Lung (tissue), 12 donors: Measurements from ENCODE around the gene TENM4. TPM values are rescaled to one million over a fixed set of nuclear protein-coding genes. Genes with fewer than 3 reads are reported as not detected.

ENCODE experiments used
- ATAC-seq: fragments of 200-7000 bp; cut with Tn5 transposase; one replicate; pipeline ENCODE4 v1.9.1; 2020; ENCODE audit warnings: moderate number of reproducible peaks; ENCODE audit not compliant: insufficient read depth, low FRiP score
- DNase-seq, 3 donors: peaks; one replicate each; pipeline ENCODE4 v3.0.0-alpha.2; 2013 to 2017
- H3K27ac ChIP-seq, 2 donors: one replicate each; pipeline ENCODE4 v1.5.1; 2013; ENCODE audit warnings: mild to moderate bottlenecking in 2 of 2, moderate library complexity in 2 of 2, control low read depth in 1 of 2, inconsistent platforms in 1 of 2, low read depth in 1 of 2, low read length in 1 of 2
- H3K27me3 ChIP-seq, 3 donors: one replicate each; pipeline ENCODE4 v1.5.1; 2013; ENCODE audit warnings: low read length in 2 of 3; ENCODE audit not compliant: control insufficient read depth in 3 of 3, insufficient read depth in 3 of 3
- H3K36me3 ChIP-seq, 4 donors: one replicate each; pipeline ENCODE4 v1.5.1; 2013; ENCODE audit warnings: low read length in 4 of 4, mild to moderate bottlenecking in 1 of 4, moderate library complexity in 1 of 4; ENCODE audit not compliant: control insufficient read depth in 4 of 4, insufficient read depth in 4 of 4
- H3K4me1 ChIP-seq, 5 donors: one replicate each; pipeline ENCODE4 v1.5.1; 2013; ENCODE audit warnings: low read length in 5 of 5, mild to moderate bottlenecking in 2 of 5, moderate library complexity in 1 of 5; ENCODE audit not compliant: control insufficient read depth in 5 of 5, insufficient read depth in 5 of 5
- H3K4me3 ChIP-seq: one replicate; pipeline ENCODE4 v1.5.1; 2013; ENCODE audit warnings: mild to moderate bottlenecking, control low read depth, moderate library complexity
- H3K9ac ChIP-seq, 2 donors: one replicate each; pipeline ENCODE4 v1.5.1; 2013; ENCODE audit warnings: low read length in 2 of 2, control low read depth in 1 of 2; ENCODE audit not compliant: insufficient read depth in 1 of 2
- H3K9me3 ChIP-seq, 4 donors: one replicate each; pipeline ENCODE4 v1.5.1; 2013; ENCODE audit warnings: low read length in 3 of 4, mild to moderate bottlenecking in 1 of 4, moderate library complexity in 1 of 4; ENCODE audit not compliant: control insufficient read depth in 4 of 4, insufficient read depth in 3 of 4
- CTCF ChIP-seq: IDR thresholded peaks from 2 replicates; pipeline ENCODE4 v1.5.1; 2012; ENCODE audit warnings: mild to moderate bottlenecking; ENCODE audit errors: control extremely low read depth, extremely low read depth
- WGBS, 2 donors: extraction: QIAGEN DNeasy Blood & Tissue Kit; methylation state at CpG; one replicate each; pipeline ENCODE4 v1.1.7; 2013; 5-methylcytosine and 5-hydroxymethylcytosine counted together
- polyA plus RNA-seq, 2 donors: library from polyadenylated mRNA; stranded (reverse); fragments of 200-250 nt; gene quantifications; one replicate each; pipeline ENCODE4 v1.2.1, GENCODE V29; 2013
- total RNA-seq, 2 donors: library from RNA; depleted of rRNA in 1 of 2; stranded (reverse); fragments of >200 nt in 1 of 2; gene quantifications; one replicate each; pipeline ENCODE4 v1.2.1, GENCODE V29; 2014 to 2021
- donor health status: control.
- donor health status: control.
- donor health status: Bipolar disorder and iron deficiency.
- donor health status: healthy.
- donor health status: DM: yes; HTN: yes; CAD: no.

TENM4 gene
- total and polyA plus RNA-seq, 4 donors, result 0.28 to 16.4 (median 3.2) TPM

- Histone ChIP-seq H3K4me3 (no peak overlapping the region), H3K4me1 (no peaks in the 10 kb centered on the region), H3K9me3 (no peaks in the 10 kb centered on the region), H3K27ac (no peak overlapping the region), H3K9ac (no peak overlapping the region), H3K27me3 (no peaks in the 10 kb centered on the region), H3K36me3 (peaks cover 0 to 4% (median 0%) of the 10 kb centered on the region in 4 donors)
- no peak for ATAC-seq
- TF ChIP-seq CTCF, result no peak
- DNase-seq, result no peak
- WGBS, 2 donors, result 88 to 89% methylated on average over 6 of the region's 6 CpGs
Measured at GRCh38 chr11:78656984-78657383, 783.8 kb downstream of the TENM4 start.

DNA sequence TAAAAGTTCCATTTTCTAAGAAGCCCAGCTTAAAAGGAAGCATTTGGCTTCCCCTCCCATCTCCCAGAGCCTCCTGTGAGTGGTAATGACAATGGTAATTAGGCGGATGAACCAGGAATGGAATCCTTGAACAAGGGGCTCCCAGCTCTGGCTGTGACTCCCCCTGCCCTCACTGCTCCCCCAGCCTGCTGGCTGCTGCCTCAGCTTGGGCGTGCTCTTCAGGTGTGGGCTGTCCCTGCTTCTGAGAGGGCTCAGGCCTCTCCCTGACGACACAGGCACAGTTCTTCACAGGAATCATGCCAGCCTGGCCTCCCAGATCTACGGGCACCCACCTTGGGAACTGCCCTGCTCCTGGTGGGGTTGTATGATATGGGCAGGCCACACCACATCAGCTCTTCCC lies 784.5 kb downstream of the TENM4 start:
- peaks cover 0 to 2% (median 0%) of the 10 kb centered on the region in 4 donors for H3K36me3 ChIP-seq
- DNase-seq (no peak), ATAC-seq (no peak)
- peaks cover 0 to 1% (median 0%) of the 10 kb centered on the region in 5 donors for H3K4me1 ChIP-seq
- 84 to 87% methylated on average over 4 of the region's 4 CpGs for WGBS, 2 donors
- H3K27me3 ChIP-seq, result no peaks in the 10 kb centered on the region
- H3K27ac ChIP-seq, result no peak overlapping the region
- H3K9ac ChIP-seq, result no peak overlapping the region
- no peak overlapping the region for H3K4me3 ChIP-seq
- TF ChIP-seq CTCF, result no peak
- H3K9me3 ChIP-seq, result no peaks in the 10 kb centered on the region

DNA sequence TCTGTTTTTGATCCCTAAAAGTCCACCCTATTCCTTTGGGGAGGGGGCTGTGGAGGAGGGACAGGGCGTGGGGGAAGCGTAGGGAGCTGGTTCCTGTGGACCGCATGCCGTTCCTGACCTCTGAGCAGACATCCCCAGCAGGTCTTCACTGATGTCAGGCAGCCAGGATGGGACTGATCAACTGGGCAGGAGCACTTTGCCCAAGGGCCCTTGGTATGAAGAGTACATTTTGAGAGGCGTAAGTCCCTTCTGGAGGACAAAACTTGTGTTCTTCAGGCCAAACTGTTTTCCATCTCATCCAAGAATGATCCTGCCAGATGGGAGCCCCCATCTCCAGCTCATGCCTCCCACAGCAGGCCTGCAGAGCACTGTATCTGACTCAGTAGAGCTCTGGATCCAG lies 785.3 kb downstream of the TENM4 start:
- no peaks in the 10 kb centered on the region for H3K27me3 ChIP-seq
- H3K4me3 ChIP-seq, result no peak overlapping the region
- no peaks in the 10 kb centered on the region for H3K36me3 ChIP-seq
- 92 to 94% methylated on average over 5 of the region's 5 CpGs for WGBS, 2 donors
- no peak overlapping the region for H3K9ac ChIP-seq
- ATAC-seq, result no peak
- no peak overlapping the region for H3K27ac ChIP-seq
- H3K4me1 ChIP-seq, result peaks cover 0 to 5% (median 0%) of the 10 kb centered on the region in 5 donors
- no peaks in the 10 kb centered on the region for H3K9me3 ChIP-seq
- DNase-seq, result no peak
- no peak for TF ChIP-seq CTCF

DNA sequence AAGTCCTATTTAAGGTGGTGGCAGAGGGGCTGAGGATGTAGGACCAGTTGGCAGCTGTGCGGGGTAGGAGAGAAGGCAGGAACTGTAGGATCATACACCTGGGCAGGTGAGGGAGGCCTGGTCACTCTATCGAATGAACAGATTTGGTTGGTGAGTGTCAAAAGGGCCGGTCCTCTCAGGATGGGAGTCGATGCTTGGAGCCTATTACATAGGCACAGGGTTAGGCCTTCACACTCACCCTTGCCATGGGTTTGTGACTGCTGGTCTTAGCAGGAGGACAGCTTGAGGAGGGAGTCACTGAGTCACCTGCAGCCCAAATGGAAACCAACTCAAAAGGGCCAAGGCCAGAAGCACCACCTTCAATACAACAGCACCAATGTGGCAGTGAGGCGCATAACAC lies 786.0 kb downstream of the TENM4 start:
- Histone ChIP-seq H3K27me3 (no peaks in the 10 kb centered on the region), H3K9me3 (no peaks in the 10 kb centered on the region), H3K4me3 (no peak overlapping the region), H3K27ac (no peak overlapping the region), H3K4me1 (peaks cover 0 to 5% (median 0%) of the 10 kb centered on the region in 5 donors), H3K36me3 (no peaks in the 10 kb centered on the region), H3K9ac (no peak overlapping the region)
- ATAC-seq (no peak), DNase-seq (no peak)
- 93 to 95% methylated on average over 5 of the region's 5 CpGs for WGBS, 2 donors
- no peak for TF ChIP-seq CTCF
